GM23248 (cell line): ENCODE measurements around the gene WNT5B. TPM values are rescaled to one million over a fixed set of nuclear protein-coding genes. Genes with fewer than 3 reads are reported as not detected.

Experiments used
- DNase-seq: peaks from one replicate; pipeline ENCODE4 v3.0.0-alpha.2; 2015
- H2AFZ ChIP-seq: fragments of 200-600 bp; sonication (generic); 2 replicates; pipeline ENCODE4 v1.6.1; 2016; ENCODE audit warnings: antibody characterized with exemption
- H3F3A ChIP-seq: fragments of 200-600 bp; sonication (generic); 2 replicates; pipeline ENCODE4 v1.6.1; 2016; ENCODE audit warnings: mild to moderate bottlenecking, antibody characterized with exemption, mixed run types; ENCODE audit not compliant: insufficient read depth
- H3K27ac ChIP-seq: fragments of 200-600 bp; sonication (generic); 2 replicates; pipeline ENCODE4 v1.5.1; 2016; ENCODE audit warnings: mild to moderate bottlenecking
- H3K27me3 ChIP-seq: fragments of 200-600 bp; sonication (generic); replicated peaks from 2 replicates; pipeline ENCODE4 v1.6.1; 2016; ENCODE audit warnings: mild to moderate bottlenecking; ENCODE audit not compliant: insufficient read depth
- H3K36me3 ChIP-seq: fragments of 200-600 bp; sonication (generic); 2 replicates; pipeline ENCODE4 v1.6.1; 2016; ENCODE audit warnings: low read depth, mild to moderate bottlenecking
- H3K4me1 ChIP-seq: fragments of 200-600 bp; sonication (generic); 2 replicates; pipeline ENCODE4 v1.6.1; 2016; ENCODE audit warnings: mild to moderate bottlenecking; ENCODE audit not compliant: insufficient read depth
- H3K4me2 ChIP-seq: fragments of 200-600 bp; sonication (generic); one replicate; pipeline ENCODE4 v1.6.1; 2016; ENCODE audit warnings: mild to moderate bottlenecking; ENCODE audit not compliant: unreplicated experiment
- H3K4me3 ChIP-seq: fragments of 200-600 bp; sonication (generic); 2 replicates; pipeline ENCODE4 v1.5.1; 2016; ENCODE audit warnings: mild to moderate bottlenecking
- H3K79me2 ChIP-seq: fragments of 200-600 bp; sonication (generic); 2 replicates; pipeline ENCODE4 v1.6.1; 2016; ENCODE audit warnings: mild to moderate bottlenecking; ENCODE audit not compliant: insufficient read depth
- H3K9ac ChIP-seq: fragments of 200-600 bp; sonication (generic); 2 replicates; pipeline ENCODE4 v1.6.1; 2016; ENCODE audit warnings: mild to moderate bottlenecking
- H3K9me2 ChIP-seq: fragments of 200-600 bp; sonication (generic); 2 replicates; pipeline ENCODE4 v1.6.1; 2016; ENCODE audit warnings: mixed run types, mild to moderate bottlenecking, moderate library complexity; ENCODE audit not compliant: insufficient read depth
- H3K9me3 ChIP-seq: fragments of 200-600 bp; sonication (generic); one replicate; pipeline ENCODE4 v1.6.1; 2017; ENCODE audit warnings: low read depth
- H4K20me1 ChIP-seq: fragments of 200-600 bp; sonication (generic); 2 replicates; pipeline ENCODE4 v1.6.0; 2016; ENCODE audit not compliant: insufficient read depth
- EZH2 ChIP-seq: fragments of 200-600 bp; sonication (generic); IDR thresholded peaks from 2 replicates; pipeline ENCODE4 v1.6.1; 2018; ENCODE audit warnings: antibody characterized with exemption, mild to moderate bottlenecking; ENCODE audit not compliant: insufficient read depth, poor library complexity, severe bottlenecking
- EZH2phosphoT487 ChIP-seq: fragments of 200-600 bp; sonication (generic); IDR thresholded peaks from 2 replicates; pipeline ENCODE4 v1.6.1; 2018; ENCODE audit warnings: antibody characterized with exemption, moderate library complexity, mild to moderate bottlenecking, low read depth; ENCODE audit not compliant: insufficient read depth
- WGBS, 2 experiments: methylation state at CpG; one replicate each; pipeline ENCODE4 v1.1.6; 2015 to 2017; ENCODE audit warnings: low lambda C conversion rate in 2 of 2, low coverage in 1 of 2; ENCODE audit errors: missing lambda C conversion rate in 2 of 2; 5-methylcytosine and 5-hydroxymethylcytosine counted together
- in situ Hi-C: fragments of 300-500 bp; cut with MboI; formaldehyde crosslinking; loops from 2 replicates; pipeline ENCODE4 v1.15.0; 2020
- polyA plus RNA-seq: library from polyadenylated mRNA; unstranded; fragments of >200 nt; fragmentation: Nextera tagmentation; extraction: Ambion mirVana; gene quantifications from 2 replicates; pipeline ENCODE4 v1.2.1, GENCODE V29; 2016
- total RNA-seq: library from RNA; depleted of rRNA; stranded (reverse); fragments of >200 nt; shearing (Covaris generic); gene quantifications from 2 replicates; pipeline ENCODE4 v1.2.3, GENCODE V29; 2014

The WNT5B gene
- total and polyA plus RNA-seq, 2 experiments from 2014 or later = 50.1 to 505 TPM

DNA sequence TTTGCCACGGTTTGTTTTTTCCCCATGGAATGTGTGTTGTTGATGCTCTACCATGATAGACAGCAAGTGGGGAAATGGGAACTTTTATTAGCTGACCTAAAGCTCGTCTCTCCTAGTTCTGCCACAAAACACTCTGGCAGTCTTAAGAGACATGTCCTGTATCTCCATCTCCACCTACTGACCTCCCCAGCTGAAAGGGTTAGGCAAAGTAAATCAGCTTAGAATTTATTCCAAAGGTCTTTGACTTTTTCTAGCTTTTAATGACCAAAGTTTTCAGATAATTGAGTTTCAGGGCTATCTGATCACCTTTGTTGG is 52.4 kb downstream of the WNT5B start:
- H3K27me3 ChIP-seq = no peaks in the 10 kb centered on the region
- H3K9ac ChIP-seq = no peak overlapping the region
- in situ Hi-C loops = no loop called here
- no peaks in the 10 kb centered on the region for H3K9me3 ChIP-seq
- H4K20me1 ChIP-seq = no peaks in the 10 kb centered on the region
- no peak overlapping the region for H3K4me3 ChIP-seq
- no peaks in the 10 kb centered on the region for H3K36me3 ChIP-seq
- no peaks in the 10 kb centered on the region for H3K9me2 ChIP-seq
- H3K4me2 ChIP-seq = no peak overlapping the region
- no peak overlapping the region for H3K27ac ChIP-seq
- WGBS, 2 experiments = 50 to 54% methylated on average over 2 of the region's 2 CpGs
- no peaks in the 10 kb centered on the region for H3K79me2 ChIP-seq
- TF ChIP-seq EZH2 (no peak), EZH2phosphoT487 (no peak)
- DNase-seq = no peak
- no peaks in the 10 kb centered on the region for H3F3A ChIP-seq
- H3K4me1 ChIP-seq = no peaks in the 10 kb centered on the region
- H2AFZ ChIP-seq = no peak overlapping the region

DNA sequence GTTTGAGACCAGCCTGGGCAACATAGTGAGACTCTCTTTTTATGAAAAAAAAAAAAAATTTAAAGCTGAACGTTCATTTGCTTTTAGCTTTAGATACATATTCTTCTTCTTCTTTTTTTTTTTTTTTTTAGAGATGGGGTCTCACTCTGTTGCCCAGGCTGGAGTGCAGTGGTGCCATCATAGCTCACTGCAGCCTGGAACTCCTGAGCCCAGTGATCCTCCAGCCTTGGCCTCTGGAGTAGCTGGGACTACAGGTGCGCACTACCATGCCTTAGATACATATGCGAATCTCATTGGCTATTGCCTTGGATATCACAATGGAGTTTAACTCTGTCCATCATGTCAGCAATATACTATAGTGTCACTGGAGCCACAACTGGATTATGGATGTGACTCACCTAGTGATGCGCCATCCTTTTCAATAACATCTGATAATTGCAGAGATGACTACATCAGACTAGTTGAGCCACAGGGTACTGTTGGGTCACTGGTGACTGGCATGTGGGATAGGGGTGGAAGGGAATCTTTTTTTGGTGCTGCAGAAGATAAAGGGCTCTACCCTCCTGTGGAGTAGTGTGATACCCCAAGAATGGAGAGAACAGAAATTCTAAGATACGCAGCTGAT is 59.2 kb downstream of the WNT5B start:
- Histone ChIP-seq H3K9me3 (no peaks in the 10 kb centered on the region), H3K27ac (no peak overlapping the region), H3K9me2 (no peaks in the 10 kb centered on the region), H3K9ac (no peak overlapping the region), H3F3A (peaks cover 7% of the 10 kb centered on the region; the same call in 1 of the 2 replicates), H3K4me1 (peaks cover 17% of the 10 kb centered on the region), H3K36me3 (no peaks in the 10 kb centered on the region), H3K4me2 (no peak overlapping the region), H4K20me1 (no peaks in the 10 kb centered on the region), H3K27me3 (no peaks in the 10 kb centered on the region), H3K4me3 (no peak overlapping the region), H2AFZ (no peak overlapping the region), H3K79me2 (peaks cover 23% of the 10 kb centered on the region)
- in situ Hi-C loops = no loop called here
- no peak for TF ChIP-seq EZH2phosphoT487
- no peak for TF ChIP-seq EZH2
- 89 to 94% methylated on average over 5 of the region's 5 CpGs for WGBS, 2 experiments
- peak; percentile 47 for DNase-seq

DNA sequence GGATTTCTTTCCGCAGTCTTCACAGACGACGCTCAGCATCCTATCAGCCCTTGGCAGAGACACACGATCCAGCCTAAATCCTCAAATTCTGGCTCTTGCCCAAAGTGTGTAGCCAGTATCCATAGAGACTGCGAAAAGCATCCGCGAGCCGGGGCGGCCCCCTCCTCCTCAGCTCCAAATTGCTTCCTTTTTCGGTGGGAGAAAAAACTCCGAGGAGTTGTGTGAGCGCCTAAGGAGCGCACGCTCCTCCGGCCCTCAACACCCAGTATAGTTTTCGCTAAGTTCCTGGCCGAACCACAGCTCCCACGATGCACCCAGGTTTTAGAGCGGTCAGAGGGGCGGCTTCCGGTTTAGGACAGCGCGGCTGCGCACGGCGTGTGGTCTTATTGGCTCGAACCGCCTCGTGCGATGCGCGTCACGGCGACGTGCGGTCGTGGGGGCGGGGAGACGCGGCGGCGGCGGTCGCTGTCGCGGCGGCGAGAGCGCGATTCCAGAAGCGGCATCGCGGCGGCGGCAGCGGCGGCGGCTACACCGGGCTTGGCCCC is 61.6 kb downstream of the WNT5B start, which contains the start of gene ADIPOR2:
Gene ADIPOR2 (plus strand): TSS at position 493 of the 545 bp plus-strand sequence. CDS start 63,274 bp downstream, outside the sequence.
- peak within 1 kb of the TSS; percentile 96 for H3K27ac ChIP-seq
- H3K27me3 ChIP-seq = no peaks in the 10 kb centered on the region
- in situ Hi-C loops = no loop called here
- peaks cover 7% of the 10 kb centered on the region; the same call in 1 of the 2 replicates for H3F3A ChIP-seq
- DNase-seq = peak; percentile 100
- H3K9me2 ChIP-seq = no peaks in the 10 kb centered on the region
- H3K9ac ChIP-seq = peak within 1 kb of the TSS; percentile 94
- peak within 1 kb of the TSS; percentile 89 for H2AFZ ChIP-seq
- peaks cover 17% of the 10 kb centered on the region for H3K4me1 ChIP-seq
- H3K36me3 ChIP-seq = no peaks in the 10 kb centered on the region
- TF ChIP-seq EZH2 = no peak
- TF ChIP-seq EZH2phosphoT487 = no peak
- WGBS, 2 experiments = 1% methylated on average over 46 to 59 of the region's 59 CpGs
- H4K20me1 ChIP-seq = no peaks in the 10 kb centered on the region
- no peaks in the 10 kb centered on the region for H3K9me3 ChIP-seq
- peaks cover 47% of the 10 kb centered on the region for H3K79me2 ChIP-seq
- peak within 1 kb of the TSS; percentile 95 for H3K4me2 ChIP-seq
- peak within 1 kb of the TSS; percentile 89 for H3K4me3 ChIP-seq

DNA sequence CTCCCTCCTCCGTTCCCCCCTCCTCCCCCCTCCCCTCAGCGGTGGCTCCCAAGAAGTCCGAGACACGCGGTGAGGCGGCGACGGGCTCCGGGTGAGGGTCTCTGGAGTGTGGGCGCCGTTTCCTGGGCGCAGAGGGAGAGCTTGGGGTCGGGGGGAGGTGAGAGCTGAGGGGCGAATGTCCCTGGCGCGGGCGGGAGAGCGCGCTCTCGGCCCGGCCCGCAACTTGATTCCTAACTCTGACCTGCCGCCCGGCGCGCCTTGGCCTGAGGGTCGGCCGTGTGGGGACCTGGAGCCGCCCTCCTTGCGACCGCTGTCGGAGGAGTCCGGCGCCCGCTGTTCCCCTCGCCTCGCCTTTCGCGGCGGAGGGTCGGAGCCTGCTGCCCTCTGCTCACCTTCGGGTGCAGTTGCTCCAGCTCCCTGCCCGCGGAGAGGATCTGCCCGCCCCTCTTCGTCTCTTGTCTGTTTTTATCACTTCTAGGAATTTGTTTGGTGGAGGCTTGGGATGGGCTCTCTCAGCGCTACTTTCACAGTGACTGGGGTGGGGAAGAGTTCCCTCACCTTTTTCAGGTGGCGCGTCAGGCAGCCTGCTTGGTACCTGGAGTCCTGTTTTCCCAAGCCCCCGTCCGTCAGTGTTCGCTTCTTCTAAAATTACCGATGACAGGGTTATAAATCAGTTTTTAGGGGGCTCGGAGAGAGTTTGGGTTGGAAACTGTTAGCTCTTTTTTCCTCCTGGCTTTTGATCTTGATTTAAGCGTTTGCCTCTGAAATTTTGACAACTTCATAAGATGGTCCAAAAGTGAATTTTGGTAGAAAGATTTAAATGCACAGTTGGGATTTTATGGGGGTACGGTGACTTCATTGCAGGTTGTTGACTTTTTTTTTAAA is 62.3 kb downstream of the WNT5B start:
- 1 to 2% methylated on average over 40 to 56 of the region's 56 CpGs for whole genome bisulfite sequencing, 2 experiments
- peaks cover 54% of the 10 kb centered on the region for H3K79me2 ChIP-seq
- H4K20me1 ChIP-seq = no peaks in the 10 kb centered on the region
- peaks cover 7% of the 10 kb centered on the region; the same call in 1 of the 2 replicates for H3F3A ChIP-seq
- H3K4me3 ChIP-seq = peak overlapping the region; percentile 89
- DNase-seq = peak; percentile 65
- H3K36me3 ChIP-seq = no peaks in the 10 kb centered on the region
- in situ Hi-C loops = no loop called here
- H3K9me2 ChIP-seq = no peaks in the 10 kb centered on the region
- H3K27ac ChIP-seq = peak overlapping the region; percentile 96
- H3K9ac ChIP-seq = peak overlapping the region; percentile 94
- peak overlapping the region; percentile 95 for H3K4me2 ChIP-seq
- no peaks in the 10 kb centered on the region for H3K9me3 ChIP-seq
- H2AFZ ChIP-seq = peak overlapping the region; percentile 79
- TF ChIP-seq EZH2 (no peak), EZH2phosphoT487 (no peak)
- peaks cover 23% of the 10 kb centered on the region for H3K4me1 ChIP-seq
- no peaks in the 10 kb centered on the region for H3K27me3 ChIP-seq
